ENCODE measurements around the gene ADAM30. TPM values are rescaled to one million over a fixed set of nuclear protein-coding genes. Genes with fewer than 3 reads are reported as not detected.
"Not testable (repeated sequence)": the region's sequence is repeated elsewhere in the genome, so short reads cannot be mapped to it uniquely, and the experiment has no call there.

Gene ADAM30
- total and polyA plus RNA-seq, 2 donors: not detected

DNA sequence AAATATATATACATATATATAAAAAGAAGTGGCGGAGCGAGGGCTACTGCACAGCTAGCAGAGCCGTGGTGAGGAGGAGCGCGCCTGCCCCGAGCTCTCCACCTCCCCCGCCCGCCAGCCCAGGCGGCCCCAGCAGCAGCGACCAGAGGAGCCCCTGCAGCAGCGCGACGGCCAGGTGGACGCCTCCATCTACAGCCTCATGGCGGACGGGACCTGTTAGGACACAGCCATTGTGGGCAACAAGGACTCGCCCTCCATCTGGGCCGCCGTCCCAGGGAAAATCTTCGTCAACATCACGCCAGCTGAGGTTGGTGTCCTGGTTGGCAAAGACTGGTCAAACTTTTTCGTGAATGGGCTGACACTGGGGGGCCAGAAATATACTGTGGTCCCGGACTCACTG is 43.2 kb downstream of the ADAM30 start:
- WGBS: 95% methylated on average over 23 of the region's 23 CpGs
- no peak for DNase-seq (ENCODE audit: extremely low spot score)
- no peaks in the 10 kb centered on the region for H3K36me3 ChIP-seq (ENCODE audit: insufficient read depth)
- no peak overlapping the region for H3K4me3 ChIP-seq (ENCODE audit: low read depth, low read length)
- no peak overlapping the region for H3K27ac ChIP-seq (ENCODE audit: low read depth)
- H3K4me1 ChIP-seq (ENCODE audit: insufficient read depth): no peaks in the 10 kb centered on the region

DNA sequence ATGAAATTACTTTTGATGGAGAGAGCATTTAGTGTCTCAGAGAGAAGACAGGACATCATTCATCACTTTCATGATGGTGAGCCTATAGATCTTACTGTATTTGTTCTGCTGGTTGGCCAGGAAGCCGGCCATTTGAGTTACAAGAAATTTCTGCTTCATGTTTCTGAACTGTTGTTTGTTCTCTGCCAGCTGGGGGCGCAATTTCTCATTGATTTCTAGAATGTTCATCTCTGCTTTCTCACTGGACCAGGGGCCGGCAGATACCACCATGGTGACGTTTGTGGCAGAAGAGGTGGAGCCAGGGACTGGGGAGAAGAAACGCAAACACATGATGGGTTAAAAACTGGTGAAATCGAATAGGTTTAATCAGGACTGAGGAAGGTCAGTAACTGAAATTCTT is 52.1 kb downstream of the ADAM30 start:
- not testable (repeated sequence) for H3K4me3 ChIP-seq (ENCODE audit: low read depth, low read length); H3K36me3 ChIP-seq (ENCODE audit: insufficient read depth); H3K4me1 ChIP-seq (ENCODE audit: insufficient read depth); H3K27ac ChIP-seq (ENCODE audit: low read depth); DNase-seq (ENCODE audit: extremely low spot score)
- 72% methylated on average over 6 of the region's 6 CpGs for WGBS

Other genes starting within 250 kb of the ADAM30 start
- 19.8 TPM for gene ZNF697, start 248.2 kb downstream of the ADAM30 start, total RNA-seq
- 2.8 TPM for gene ZNF697, start 248.2 kb downstream of the ADAM30 start, polyA plus RNA-seq
- gene PHGDH, start 184.6 kb downstream of the ADAM30 start, total RNA-seq: 51.3 TPM
- 166 TPM for gene PHGDH, start 184.6 kb downstream of the ADAM30 start, polyA plus RNA-seq
- 11.6 TPM for gene HMGCS2, start 127.6 kb downstream of the ADAM30 start, total RNA-seq
- gene HMGCS2, start 127.6 kb downstream of the ADAM30 start, polyA plus RNA-seq: 11.7 TPM
- gene REG4, start 85.1 kb downstream of the ADAM30 start, total RNA-seq: not detected
- 0.14 TPM for gene REG4, start 85.1 kb downstream of the ADAM30 start, polyA plus RNA-seq
- gene NOTCH2, start 173.1 kb upstream of the ADAM30 start, total RNA-seq: 166 TPM
- gene NOTCH2, start 173.1 kb upstream of the ADAM30 start, polyA plus RNA-seq: 33.9 TPM

Measured in urinary bladder (tissue), 4 donors.